MM.1S (cell line): ENCODE results near the gene UST.
"Not testable (repeated sequence)": the region's sequence is repeated elsewhere in the genome, so short reads cannot be mapped to it uniquely, and the experiment has no call there.

Experiments used
- DNase-seq: peaks from one replicate; pipeline ENCODE4 v3.0.0-alpha.2; 2015
- H2AFZ ChIP-seq: fragments of 300-600 bp; sonication (generic); 2 replicates; pipeline ENCODE4 v1.6.0; 2016; ENCODE audit warnings: antibody characterized with exemption, low read length
- H3F3A ChIP-seq: fragments of 300-600 bp; sonication (generic); 2 replicates; pipeline ENCODE4 v1.6.1; 2016; ENCODE audit warnings: mild to moderate bottlenecking, antibody characterized with exemption, low read length, moderate library complexity, mixed read lengths; ENCODE audit not compliant: insufficient read depth
- H3K27ac ChIP-seq: fragments of 300-600 bp; sonication (generic); 2 replicates; pipeline ENCODE4 v1.5.1; 2016; ENCODE audit warnings: mild to moderate bottlenecking, low read length
- H3K27me3 ChIP-seq: fragments of 300-600 bp; sonication (generic); replicated peaks from 2 replicates; pipeline ENCODE4 v1.6.0; 2016; ENCODE audit warnings: low read length; ENCODE audit not compliant: insufficient read depth
- H3K36me3 ChIP-seq: fragments of 300-600 bp; sonication (generic); replicated peaks from 2 replicates; pipeline ENCODE4 v1.6.1; 2016; ENCODE audit warnings: mild to moderate bottlenecking, low read length, mixed read lengths; ENCODE audit not compliant: insufficient read depth
- H3K4me1 ChIP-seq: fragments of 300-600 bp; sonication (generic); 2 replicates; pipeline ENCODE4 v1.6.1; 2016; ENCODE audit warnings: low read length, mixed read lengths
- H3K4me2 ChIP-seq: fragments of 300-600 bp; sonication (generic); 2 replicates; pipeline ENCODE4 v1.6.0; 2016; ENCODE audit warnings: low read depth, low read length
- H3K4me3 ChIP-seq: fragments of 300-600 bp; sonication (generic); 2 replicates; pipeline ENCODE4 v1.5.1; 2016; ENCODE audit warnings: low read length, mixed read lengths
- H3K79me2 ChIP-seq: fragments of 300-600 bp; sonication (generic); 2 replicates; pipeline ENCODE4 v1.6.1; 2016; ENCODE audit warnings: mixed run types, low read length, mixed read lengths
- H3K9ac ChIP-seq: fragments of 300-600 bp; sonication (generic); 2 replicates; pipeline ENCODE4 v1.6.1; 2016; ENCODE audit warnings: low read length, mixed read lengths
- H3K9me2 ChIP-seq: fragments of 300-600 bp; sonication (generic); replicated peaks from 2 replicates; pipeline ENCODE4 v1.6.1; 2016; ENCODE audit warnings: mild to moderate bottlenecking, low read length, mixed read lengths; ENCODE audit not compliant: insufficient read depth
- H3K9me3 ChIP-seq: fragments of 300-600 bp; sonication (generic); replicated peaks from 2 replicates; pipeline ENCODE4 v1.6.1; 2016; ENCODE audit warnings: mild to moderate bottlenecking, low read length, mixed read lengths; ENCODE audit not compliant: insufficient read depth
- H4K20me1 ChIP-seq: fragments of 300-600 bp; sonication (generic); 2 replicates; pipeline ENCODE4 v1.6.1; 2016; ENCODE audit warnings: mild to moderate bottlenecking, low read length, moderate library complexity, mixed read lengths; ENCODE audit not compliant: insufficient read depth
- CTCF ChIP-seq: fragments of 300-600 bp; sonication (generic); IDR thresholded peaks from 2 replicates; pipeline ENCODE4 v1.5.1; 2016; ENCODE audit warnings: antibody characterized with exemption, low read length, mixed read lengths
- EZH2 ChIP-seq: fragments of 300-600 bp; sonication (generic); optimal IDR thresholded peaks from 2 replicates; pipeline ENCODE3; 2017; ENCODE audit warnings: low read depth, mild to moderate bottlenecking, antibody characterized with exemption, low read length, mixed read lengths
- EZH2phosphoT487 ChIP-seq: fragments of 300-600 bp; sonication (generic); IDR thresholded peaks from 2 replicates; pipeline ENCODE4 v1.6.1; 2018; ENCODE audit warnings: antibody characterized with exemption, low read length

Gene UST

GRCh38 chr6:148775161-148775560 lies 28.3 kb downstream of the UST start:
- Histone ChIP-seq H3K4me2 (no peak overlapping the region), H2AFZ (no peak overlapping the region), H3K27ac (no peak overlapping the region), H3K9me2 (no peaks in the 10 kb centered on the region), H3K79me2 (no peaks in the 10 kb centered on the region), H3K9me3 (no peaks in the 10 kb centered on the region), H3F3A (no peaks in the 10 kb centered on the region), H3K4me3 (no peak overlapping the region), H3K4me1 (no peaks in the 10 kb centered on the region), H3K27me3 (no peaks in the 10 kb centered on the region), H3K9ac (no peak overlapping the region), H4K20me1 (no peaks in the 10 kb centered on the region), H3K36me3 (no peaks in the 10 kb centered on the region)
- DNase-seq, result no peak
- TF ChIP-seq EZH2phosphoT487 (no peak), EZH2 (no peak), CTCF (no peak)

- no peaks in the 10 kb centered on the region for H3K27me3 ChIP-seq
- H3K36me3 ChIP-seq, result no peaks in the 10 kb centered on the region
- H3K9me3 ChIP-seq, result no peaks in the 10 kb centered on the region
- H3F3A ChIP-seq, result no peaks in the 10 kb centered on the region
- H2AFZ ChIP-seq, result no peak overlapping the region
- TF ChIP-seq EZH2 (no peak), EZH2phosphoT487 (no peak), CTCF (no peak)
- H3K4me1 ChIP-seq, result no peaks in the 10 kb centered on the region
- H3K4me2 ChIP-seq, result no peak overlapping the region
- H3K79me2 ChIP-seq, result no peaks in the 10 kb centered on the region
- no peak overlapping the region for H3K27ac ChIP-seq
- DNase-seq, result no peak
- H3K9me2 ChIP-seq, result no peaks in the 10 kb centered on the region
- no peaks in the 10 kb centered on the region for H4K20me1 ChIP-seq
- H3K4me3 ChIP-seq, result no peak overlapping the region
- H3K9ac ChIP-seq, result no peak overlapping the region
Observed at GRCh38 chr6:148776321-148777308, 29.8 kb downstream of the UST start.

- Histone ChIP-seq H2AFZ (no peak overlapping the region), H3K9me3 (no peaks in the 10 kb centered on the region), H3K9ac (no peak overlapping the region), H3K27me3 (no peaks in the 10 kb centered on the region), H3K4me3 (no peak overlapping the region), H3K4me2 (no peak overlapping the region), H3K79me2 (no peaks in the 10 kb centered on the region), H3K36me3 (no peaks in the 10 kb centered on the region), H4K20me1 (no peaks in the 10 kb centered on the region), H3F3A (no peaks in the 10 kb centered on the region), H3K27ac (no peak overlapping the region), H3K9me2 (no peaks in the 10 kb centered on the region), H3K4me1 (no peaks in the 10 kb centered on the region)
- no peak for TF ChIP-seq CTCF
- no peak for TF ChIP-seq EZH2
- no peak for TF ChIP-seq EZH2phosphoT487
- DNase-seq, result no peak
Observed at GRCh38 chr6:148779142-148779562, 32.3 kb downstream of the UST start.

GRCh38 chr6:148780423-148780822 lies 33.6 kb downstream of the UST start:
- H3K4me1 ChIP-seq, H3F3A ChIP-seq, H2AFZ ChIP-seq, H3K4me2 ChIP-seq, H3K27ac ChIP-seq, DNase-seq, H3K9ac ChIP-seq, H3K36me3 ChIP-seq, H4K20me1 ChIP-seq, H3K9me2 ChIP-seq, H3K4me3 ChIP-seq, H3K9me3 ChIP-seq, H3K27me3 ChIP-seq, H3K79me2 ChIP-seq: not testable (repeated sequence)
